NCI-H1417 treated with DMSO at 0.1 percent for 48 hours (cell line): ENCODE data around the gene LYL1.

Experiments
- DNase-seq: peaks from one replicate; lab custom pipeline; 2025; lab: John Stamatoyannopoulos, UW

The LYL1 gene

DNA sequence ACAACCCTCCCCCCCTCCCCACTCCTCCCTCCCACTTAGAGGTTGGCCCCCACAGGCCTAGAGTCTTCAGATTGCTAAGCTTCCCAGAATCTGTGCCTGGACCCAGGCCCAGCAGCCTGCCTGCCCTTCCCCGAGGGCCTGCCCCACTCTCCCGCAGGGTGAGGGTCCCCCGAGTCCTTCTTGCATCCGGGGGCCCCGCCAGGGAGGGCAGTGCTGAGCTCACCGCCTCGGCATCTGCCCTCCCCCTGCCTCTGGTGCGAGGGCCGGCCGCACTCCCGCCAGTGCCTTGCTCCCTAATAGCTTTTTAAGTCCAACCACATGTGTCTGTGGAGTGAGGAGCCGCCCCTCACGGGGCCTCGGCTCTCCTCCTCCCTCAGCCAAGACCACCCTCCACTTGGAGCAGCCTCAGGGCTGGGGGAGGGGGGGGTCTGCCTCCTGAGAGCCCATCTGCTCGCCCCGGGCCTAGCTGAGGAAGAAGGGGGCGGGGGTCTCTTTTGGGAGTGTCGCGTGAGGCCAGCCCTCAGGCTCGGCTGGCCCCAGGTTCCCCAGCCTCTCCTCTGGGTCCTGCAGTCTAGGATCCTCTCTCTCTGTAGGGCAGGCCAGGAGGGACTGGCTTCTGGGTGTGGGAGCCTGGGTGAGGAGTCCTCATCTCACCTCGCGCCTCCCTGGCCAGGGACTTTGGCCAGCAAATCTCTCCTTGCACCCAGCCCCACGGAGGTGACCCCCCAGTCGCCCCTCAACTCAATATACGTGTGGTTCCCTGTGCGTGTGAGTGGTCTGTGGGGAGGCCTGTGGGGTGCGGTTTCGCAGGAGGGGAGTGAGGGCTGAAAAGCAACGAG is 47.2 kb downstream of the LYL1 start:
- DNase-seq: no peak

DNA sequence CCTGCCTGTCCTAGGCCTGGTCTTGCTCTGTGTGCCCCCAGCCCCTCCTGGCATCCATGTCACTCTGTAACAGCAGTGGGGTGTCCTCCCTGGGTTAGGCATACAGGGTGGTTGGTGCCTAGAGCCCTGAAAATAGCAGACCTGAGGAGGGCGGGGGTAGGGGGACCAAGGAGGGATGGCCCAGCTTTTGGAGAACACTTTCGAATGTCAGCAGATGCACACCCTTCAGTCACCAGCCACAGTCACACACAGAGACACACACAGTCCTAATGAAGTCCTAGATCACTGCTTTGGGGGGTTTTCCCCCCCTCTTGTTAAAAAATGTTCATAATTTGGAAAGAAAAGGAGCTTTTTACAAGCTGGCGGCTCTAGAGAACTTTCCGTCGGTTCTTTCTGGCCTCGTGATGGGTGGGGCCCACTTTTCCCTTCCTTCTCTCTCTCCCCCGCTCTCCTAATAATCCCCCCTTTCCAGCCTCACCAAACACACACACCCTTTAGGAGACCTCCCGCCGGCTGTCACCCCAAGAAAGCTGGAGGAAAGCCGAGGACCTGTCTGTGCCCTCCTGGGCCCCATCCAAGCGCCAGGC is 47.9 kb downstream of the LYL1 start:
- DNase-seq: no peak

DNA sequence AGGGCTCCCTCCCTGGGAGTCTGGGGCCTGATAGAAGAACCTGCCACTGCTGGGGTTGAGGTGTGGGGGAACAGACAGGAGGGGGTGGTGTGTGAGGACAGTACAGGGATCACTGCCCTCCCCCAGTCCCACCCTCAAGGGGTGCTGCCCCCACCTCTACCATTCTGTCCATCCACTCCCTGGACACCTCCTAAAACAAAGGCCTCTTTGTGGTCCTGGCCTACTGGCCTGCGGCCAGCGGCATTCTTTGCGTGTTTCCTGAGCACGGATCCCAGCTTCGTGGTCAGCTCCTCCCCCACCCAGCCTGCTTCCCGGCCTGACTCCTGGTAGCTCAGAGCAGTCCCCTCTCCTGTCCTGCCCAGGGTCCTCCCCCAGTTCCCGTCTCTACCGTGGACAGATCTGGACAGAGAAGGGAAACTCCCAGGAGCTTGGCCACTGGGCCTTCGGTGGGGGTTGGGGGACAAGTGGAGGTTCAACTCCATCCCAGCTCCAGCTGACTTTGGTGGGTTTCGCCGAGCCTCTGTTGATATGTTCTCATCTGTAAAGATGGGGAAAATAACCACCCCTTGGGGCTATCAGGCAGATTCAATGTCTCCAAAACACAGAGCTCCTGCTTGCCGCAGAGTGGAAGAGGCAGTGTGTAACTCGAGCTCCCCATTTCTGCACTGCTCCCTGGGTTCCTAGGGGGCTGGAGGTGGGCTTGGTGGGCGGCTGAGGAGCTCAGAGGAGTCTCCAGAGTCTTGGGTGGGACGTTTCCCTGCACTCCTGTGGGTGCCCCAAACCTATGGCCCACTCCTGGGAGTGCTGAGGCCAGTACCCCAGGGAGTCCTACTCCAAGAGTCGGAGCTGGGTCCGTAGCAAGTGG is 48.7 kb downstream of the LYL1 start:
- DNase-seq: no peak

DNA sequence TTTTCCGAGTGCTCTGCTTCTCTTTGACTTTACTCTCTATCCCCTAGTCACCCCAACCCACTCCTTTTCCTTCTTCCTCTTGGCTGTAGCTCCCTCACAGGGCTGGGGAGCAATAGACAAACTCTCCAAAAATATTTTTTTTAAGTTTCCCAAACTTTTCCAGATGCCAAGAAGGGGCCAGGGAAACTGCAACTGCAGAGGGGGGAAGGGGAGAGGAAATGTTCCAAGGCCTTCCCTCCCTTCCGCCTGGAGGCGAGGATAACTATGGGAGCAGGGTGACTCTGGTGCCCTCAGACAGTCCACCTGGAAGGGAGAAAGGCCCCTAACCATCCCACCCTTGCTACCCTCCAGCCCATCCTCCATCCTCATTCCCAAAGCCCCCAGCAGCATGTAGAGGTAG is 49.4 kb downstream of the LYL1 start:
- DNase-seq: no peak

DNA sequence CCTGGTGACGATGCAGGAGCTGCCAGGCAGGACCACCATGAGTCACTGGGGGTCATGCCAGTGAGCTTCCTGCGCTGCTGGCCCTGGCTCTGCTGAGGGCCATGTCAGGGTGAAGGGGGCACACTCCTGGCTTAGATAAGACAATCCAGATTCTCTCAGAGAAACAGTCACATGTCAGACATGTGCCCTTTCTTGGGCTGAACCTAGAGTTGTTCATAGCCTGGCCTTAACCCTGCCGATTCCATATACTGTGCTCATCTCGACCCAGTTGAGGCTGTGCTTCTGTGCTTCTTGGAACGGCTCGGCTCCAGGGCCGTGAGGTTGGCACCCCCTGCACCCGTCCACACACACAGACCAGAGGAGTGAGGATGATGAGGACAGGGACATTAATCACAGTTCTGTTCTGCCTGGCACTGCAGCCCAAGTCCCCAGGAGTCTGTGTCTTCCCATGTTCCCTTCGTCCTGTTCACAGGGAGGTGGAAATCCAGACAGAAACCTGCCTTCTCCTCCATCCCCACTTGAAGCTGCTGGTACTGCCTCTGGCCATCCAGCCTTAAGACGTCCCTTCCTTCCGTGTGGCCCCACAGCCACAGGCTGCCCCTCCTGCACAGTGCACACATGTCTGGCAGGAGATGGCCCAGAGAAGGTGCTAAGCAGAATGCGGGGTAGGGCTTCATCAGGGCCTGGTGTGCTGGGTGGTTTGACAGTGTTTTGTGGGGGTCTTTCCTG is 50.0 kb downstream of the LYL1 start:
- DNase-seq: no peak

DNA sequence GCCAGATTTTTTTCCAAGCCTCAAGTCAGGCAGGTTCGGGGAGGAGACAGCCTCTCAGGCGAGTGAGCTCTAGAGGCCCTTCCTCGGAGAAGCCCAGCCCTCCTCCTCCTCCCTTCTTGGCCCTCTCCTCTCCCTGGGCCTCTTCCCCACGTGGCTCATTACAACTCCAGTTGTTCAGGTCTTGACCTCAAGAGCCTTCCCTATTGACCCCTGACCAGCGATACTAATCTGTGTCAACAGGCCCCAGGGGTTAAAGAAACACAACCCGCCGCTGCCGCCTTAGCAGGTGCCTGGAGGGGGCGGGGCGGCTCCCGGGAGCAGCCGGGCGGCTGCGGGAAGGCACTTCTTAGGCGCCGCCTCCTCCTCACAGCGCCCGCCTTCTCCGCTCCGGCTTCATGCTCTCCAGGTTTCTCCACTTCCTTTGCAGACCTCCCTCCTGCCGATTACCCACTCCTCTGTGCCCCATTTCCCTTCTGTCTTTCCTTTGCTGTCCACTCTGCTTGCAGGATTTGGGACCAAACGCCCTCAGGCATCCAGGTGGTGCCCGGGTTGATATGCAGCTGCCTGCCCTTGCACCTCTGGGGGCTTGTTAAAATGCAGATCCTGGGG is 51.0 kb downstream of the LYL1 start:
- peak; percentile 33 for DNase-seq

DNA sequence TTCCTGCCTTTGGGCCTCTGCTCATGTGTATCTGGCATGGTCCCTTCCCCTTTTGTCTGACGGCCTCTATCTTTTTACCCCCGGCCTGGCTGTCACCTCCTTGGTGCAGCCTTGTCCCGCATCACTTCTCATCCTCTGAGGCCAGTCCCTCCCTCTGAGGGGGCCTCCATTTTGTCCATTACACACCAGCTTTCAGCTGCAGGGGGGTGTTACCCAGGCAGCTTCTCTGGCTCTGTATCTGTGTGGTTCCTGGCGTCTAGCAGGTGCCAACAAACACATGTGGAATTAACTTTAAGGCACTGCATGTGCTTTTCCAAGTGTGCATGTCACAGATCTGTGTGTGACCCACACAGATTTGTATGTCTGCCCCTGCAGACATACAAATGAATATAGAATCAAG is 52.4 kb downstream of the LYL1 start:
- DNase-seq: no peak
